Thyroid gland (tissue), 4 donors: ENCODE measurements around the gene RGS9.

Source experiments
- POLR2A ChIP-seq, 2 donors: fragments of 450-650 bp; IDR thresholded peaks; one replicate each; pipeline ENCODE4 v1.6.1; 2017; ENCODE audit warnings: antibody characterized with exemption in 2 of 2, mild to moderate bottlenecking in 2 of 2, moderate library complexity in 1 of 2
- TF ChIP-seq, protein P1 (sequence below), 6 experiments: fragments of 200-600 bp in 3 of 6; fragments of 450-650 bp in 3 of 6; sonication (generic) in 3 of 6; IDR thresholded peaks; one replicate each; pipeline ENCODE4 v1.5.1; 2016 to 2019; ENCODE audit warnings: antibody characterized with exemption in 6 of 6, mild to moderate bottlenecking in 2 of 6, inconsistent platforms in 1 of 6, moderate library complexity in 1 of 6

DNA sequence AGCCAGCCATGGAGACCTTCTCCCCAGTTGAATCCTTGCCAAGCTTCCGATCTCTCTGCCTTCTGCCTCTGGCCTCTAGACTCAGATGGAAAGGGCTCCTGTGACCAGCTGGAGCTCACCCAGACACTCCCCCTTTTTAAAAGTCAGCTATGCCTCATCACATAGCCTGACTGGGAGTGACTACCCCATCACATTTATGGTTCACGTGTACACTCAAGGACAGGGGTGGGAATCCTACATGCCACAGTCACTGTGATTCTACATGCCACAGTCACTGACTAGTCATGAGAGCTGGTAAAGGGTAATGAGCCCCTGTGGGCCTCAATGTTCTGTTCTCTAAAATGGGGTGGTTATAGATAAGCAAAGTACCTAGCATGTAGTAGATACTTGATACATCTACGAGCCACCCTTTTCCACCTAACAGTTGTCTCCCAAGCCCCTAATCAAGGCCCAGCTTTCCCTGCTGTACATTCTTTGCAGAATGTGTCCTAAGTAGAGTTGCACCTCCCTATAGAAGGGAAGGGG, 85.1 kb downstream of the RGS9 start:
- TF ChIP-seq, protein P1, sequence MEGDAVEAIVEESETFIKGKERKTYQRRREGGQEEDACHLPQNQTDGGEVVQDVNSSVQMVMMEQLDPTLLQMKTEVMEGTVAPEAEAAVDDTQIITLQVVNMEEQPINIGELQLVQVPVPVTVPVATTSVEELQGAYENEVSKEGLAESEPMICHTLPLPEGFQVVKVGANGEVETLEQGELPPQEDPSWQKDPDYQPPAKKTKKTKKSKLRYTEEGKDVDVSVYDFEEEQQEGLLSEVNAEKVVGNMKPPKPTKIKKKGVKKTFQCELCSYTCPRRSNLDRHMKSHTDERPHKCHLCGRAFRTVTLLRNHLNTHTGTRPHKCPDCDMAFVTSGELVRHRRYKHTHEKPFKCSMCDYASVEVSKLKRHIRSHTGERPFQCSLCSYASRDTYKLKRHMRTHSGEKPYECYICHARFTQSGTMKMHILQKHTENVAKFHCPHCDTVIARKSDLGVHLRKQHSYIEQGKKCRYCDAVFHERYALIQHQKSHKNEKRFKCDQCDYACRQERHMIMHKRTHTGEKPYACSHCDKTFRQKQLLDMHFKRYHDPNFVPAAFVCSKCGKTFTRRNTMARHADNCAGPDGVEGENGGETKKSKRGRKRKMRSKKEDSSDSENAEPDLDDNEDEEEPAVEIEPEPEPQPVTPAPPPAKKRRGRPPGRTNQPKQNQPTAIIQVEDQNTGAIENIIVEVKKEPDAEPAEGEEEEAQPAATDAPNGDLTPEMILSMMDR (IDR thresholded peaks at IDR 0.05), result no peak
- no peak for TF ChIP-seq POLR2A (IDR thresholded peaks at IDR 0.05)
